GM20000 (cell line): ENCODE results near the gene POC1A.
A peak's percentile ranks its signal among the peaks of the same experiment; 100 is the strongest.
"Not testable (repeated sequence)": the region's sequence is repeated elsewhere in the genome, so short reads cannot be mapped to it uniquely, and the experiment has no call there.

ENCODE experiments used
- DNase-seq: peaks from one replicate; pipeline ENCODE4 v3.0.0; 2012; ENCODE audit warnings: low spot score
- CTCF ChIP-seq: IDR thresholded peaks from 2 replicates; pipeline ENCODE4 v1.5.1; 2012; ENCODE audit warnings: mild to moderate bottlenecking, control low read depth; ENCODE audit errors: extremely low read depth, missing control alignments

The POC1A gene

GRCh38 chr3:52162250-52162872, 8.1 kb upstream of the POC1A start:
- DNase-seq: no peak
- no peak for TF ChIP-seq CTCF

GRCh38 chr3:52159503-52159902, 5.3 kb upstream of the POC1A start:
- DNase-seq: no peak

GRCh38 chr3:52155912-52156311, 1.7 kb upstream of the POC1A start:
- DNase-seq: no peak
- no peak for TF ChIP-seq CTCF

More at GRCh38 chr3:52159503-52159902, 5.3 kb upstream of the POC1A start:
- no peak for TF ChIP-seq CTCF

- no peak for DNase-seq
- peak; percentile 7 for TF ChIP-seq CTCF
These were observed 680 bp downstream of the POC1A start for GRCh38 chr3:52153389-52154096.

GRCh38 chr3:52151991-52152390, 2.2 kb downstream of the POC1A start:
- not testable (repeated sequence) for DNase-seq

GRCh38 chr3:52150860-52151259, 3.4 kb downstream of the POC1A start:
- DNase-seq: no peak
- no peak for TF ChIP-seq CTCF

- no peak for TF ChIP-seq CTCF
These were observed 3.9 kb downstream of the POC1A start for GRCh38 chr3:52150357-52150756.

GRCh38 chr3:52149726-52150125, 4.5 kb downstream of the POC1A start:
- DNase-seq: no peak
- TF ChIP-seq CTCF: no peak

More at GRCh38 chr3:52150357-52150756, 3.9 kb downstream of the POC1A start:
- DNase-seq: no peak
